Neuronal stem cell (in vitro differentiated cells): ENCODE data around the gene C18orf63. TPM values are rescaled to one million over a fixed set of nuclear protein-coding genes. Genes with fewer than 3 reads are reported as not detected.

ENCODE experiments used
- DNase-seq: peaks from one replicate; pipeline ENCODE4 v3.0.0-alpha.2; 2013; ENCODE audit warnings: low spot score
- H2AFZ ChIP-seq: one replicate; pipeline ENCODE4 v1.6.1; 2013; ENCODE audit warnings: mild to moderate bottlenecking, low read length, inconsistent platforms
- H2AK5ac ChIP-seq: 2 replicates; pipeline ENCODE4 v1.6.1; 2013; ENCODE audit warnings: low read depth, mild to moderate bottlenecking, inconsistent platforms, low read length, moderate library complexity, mixed read lengths
- H2BK120ac ChIP-seq: 2 replicates; pipeline ENCODE4 v1.6.1; 2013; ENCODE audit warnings: low read depth, mild to moderate bottlenecking, inconsistent platforms, low read length, moderate library complexity, mixed read lengths
- H2BK12ac ChIP-seq: one replicate; pipeline ENCODE4 v1.6.1; 2013; ENCODE audit warnings: low read length, inconsistent platforms
- H2BK15ac ChIP-seq: 2 replicates; pipeline ENCODE4 v1.6.1; 2013; ENCODE audit warnings: mild to moderate bottlenecking, low read length, inconsistent platforms, mixed read lengths
- H2BK5ac ChIP-seq: one replicate; pipeline ENCODE4 v1.6.1; 2013; ENCODE audit warnings: inconsistent platforms, mild to moderate bottlenecking, low read length, moderate library complexity
- H3K14ac ChIP-seq: one replicate; pipeline ENCODE4 v1.6.1; 2013; ENCODE audit warnings: low read length, inconsistent platforms
- H3K18ac ChIP-seq: 2 replicates; pipeline ENCODE4 v1.6.1; 2013; ENCODE audit warnings: low read length, inconsistent platforms
- H3K23ac ChIP-seq: 2 replicates; pipeline ENCODE4 v1.6.1; 2013; ENCODE audit warnings: low read depth, mild to moderate bottlenecking, mixed read lengths, low read length, inconsistent platforms; ENCODE audit not compliant: poor library complexity
- H3K27ac ChIP-seq: replicated peaks from 3 replicates; pipeline ENCODE4 v1.5.1; 2013; ENCODE audit warnings: low read length, inconsistent platforms
- H3K27me3 ChIP-seq, 3 experiments: 2 replicates each; pipeline ENCODE4 v1.6.1; 2013; ENCODE audit warnings: low read length in 3 of 3, mild to moderate bottlenecking in 2 of 3, inconsistent platforms in 1 of 3, low read depth in 1 of 3, mixed read lengths in 1 of 3, moderate library complexity in 1 of 3; ENCODE audit not compliant: control insufficient read depth in 3 of 3, insufficient read depth in 3 of 3
- H3K36me3 ChIP-seq, 2 donors: replicated peaks in 1 of 2; 2 replicates each; pipeline ENCODE4 v1.6.1; 2013; ENCODE audit warnings: low read length in 2 of 2; ENCODE audit not compliant: control insufficient read depth in 2 of 2, insufficient read depth in 2 of 2
- H3K4ac ChIP-seq: 2 replicates; pipeline ENCODE4 v1.6.1; 2013; ENCODE audit warnings: inconsistent platforms, mild to moderate bottlenecking, low read length, moderate library complexity
- H3K4me1 ChIP-seq, 2 donors: 1 replicate in 1 of 2; 2 replicates in 1 of 2; pipeline ENCODE4 v1.6.1; 2013; ENCODE audit warnings: low read length in 2 of 2, low read depth in 1 of 2; ENCODE audit not compliant: control insufficient read depth in 2 of 2, insufficient read depth in 1 of 2
- H3K4me2 ChIP-seq: one replicate; pipeline ENCODE4 v1.6.1; 2013; ENCODE audit warnings: mild to moderate bottlenecking, low read length, inconsistent platforms; ENCODE audit not compliant: insufficient read depth, poor library complexity, severe bottlenecking
- H3K4me3 ChIP-seq, 2 donors: 2 replicates each; pipeline ENCODE4 v1.5.1; 2013; ENCODE audit warnings: low read length in 2 of 2, mild to moderate bottlenecking in 2 of 2, inconsistent platforms in 1 of 2, moderate library complexity in 1 of 2
- H3K79me1 ChIP-seq: one replicate; pipeline ENCODE4 v1.6.1; 2013; ENCODE audit warnings: low read depth, mild to moderate bottlenecking, inconsistent platforms, low read length, moderate library complexity
- H3K9ac ChIP-seq: one replicate; pipeline ENCODE4 v1.6.1; 2013; ENCODE audit warnings: mild to moderate bottlenecking, low read depth, low read length, inconsistent platforms; ENCODE audit not compliant: poor library complexity
- H3K9me3 ChIP-seq, 2 donors: replicated peaks in 1 of 2; 2 replicates each; pipeline versions ENCODE3 to v1.6.1; 2013; ENCODE audit warnings: low read length in 2 of 2, mild to moderate bottlenecking in 2 of 2, inconsistent platforms in 1 of 2, low read depth in 1 of 2, mixed read lengths in 1 of 2, moderate library complexity in 1 of 2; ENCODE audit not compliant: control insufficient read depth in 2 of 2, insufficient read depth in 1 of 2
- H4K8ac ChIP-seq: one replicate; pipeline ENCODE4 v1.6.1; 2013; ENCODE audit warnings: low read depth, mild to moderate bottlenecking, inconsistent platforms, low read length, moderate library complexity
- H4K91ac ChIP-seq: one replicate; pipeline ENCODE4 v1.6.1; 2013; ENCODE audit warnings: low read length, low read depth, mild to moderate bottlenecking, inconsistent platforms; ENCODE audit not compliant: poor library complexity
- WGBS, 2 donors: extraction: QIAGEN DNeasy Blood & Tissue Kit; methylation state at CpG; one replicate each; pipeline ENCODE4 v1.1.7; 2013; ENCODE audit warnings: missing lambda C conversion rate in 2 of 2, mixed read lengths in 1 of 2; ENCODE audit not compliant: insufficient read length in 2 of 2, insufficient replicate concordance in 1 of 2; ENCODE audit errors: extremely low coverage in 2 of 2; 5-methylcytosine and 5-hydroxymethylcytosine counted together
- polyA plus RNA-seq, 2 experiments: library from polyadenylated mRNA; stranded (reverse); fragments of 200-250 nt; gene quantifications; one replicate each; pipeline ENCODE4 v1.2.3, GENCODE V29; 2013

Gene C18orf63
- polyA plus RNA-seq (2013, experiment 1 of 2), result not detected
- not detected for polyA plus RNA-seq (2013, experiment 2 of 2)

GRCh38 chr18:74315464-74316256 lies at the start of gene C18orf63:
TSS of gene C18orf63 (plus strand) at chr18:74315839. CDS start at chr18:74317866, 2,027 bp downstream.
- Histone ChIP-seq H3K18ac (peak within 1 kb of the TSS; percentile 82), H2BK5ac (no peak within 1 kb of the TSS), H3K9me3 (peaks cover 6 to 7% of the 10 kb centered on the region in 2 donors), H3K79me1 (no peaks in the 10 kb centered on the region), H3K27me3 (peaks cover 0 to 7% (median 0%) of the 10 kb centered on the region in 3 experiments), H3K9ac (no peak within 1 kb of the TSS), H3K23ac (no peak within 1 kb of the TSS), H2BK15ac (no peak within 1 kb of the TSS), H3K14ac (peak within 1 kb of the TSS; percentile 17), H3K4ac (no peak within 1 kb of the TSS), H2AFZ (no peak within 1 kb of the TSS), H2BK12ac (no peak within 1 kb of the TSS), H3K4me1 (no peaks in the 10 kb centered on the region), H3K36me3 (no peaks in the 10 kb centered on the region), H3K27ac (no peak within 1 kb of the TSS), H3K4me2 (no peak within 1 kb of the TSS), H4K91ac (no peak within 1 kb of the TSS), H3K4me3 (no peak within 1 kb of the TSS), H4K8ac (no peak within 1 kb of the TSS), H2AK5ac (peak within 1 kb of the TSS; percentile 23), H2BK120ac (no peak within 1 kb of the TSS)
- DNase-seq, result no peak
- WGBS, 2 donors, result no CpG with 5 or more reads among the region's 51 CpGs

GRCh38 chr18:74266161-74266560 lies 49.5 kb upstream of the C18orf63 start:
- peaks cover 0 to 3% of the 10 kb centered on the region in 2 donors for H3K9me3 ChIP-seq
- no peaks in the 10 kb centered on the region for H3K79me1 ChIP-seq
- no peak overlapping the region for H2BK120ac ChIP-seq
- no peaks in the 10 kb centered on the region for H3K27me3 ChIP-seq
- peaks cover 0 to 9% of the 10 kb centered on the region in 2 donors for H3K36me3 ChIP-seq
- H2BK5ac ChIP-seq, result no peak overlapping the region
- no peak overlapping the region for H2BK12ac ChIP-seq
- no peak overlapping the region for H3K4me2 ChIP-seq
- WGBS, 2 donors, result no CpG with 5 or more reads among the region's 9 CpGs
- no peak overlapping the region for H3K4ac ChIP-seq
- no peak overlapping the region for H2AFZ ChIP-seq
- no peak overlapping the region for H4K91ac ChIP-seq
- H3K4me1 ChIP-seq, result no peaks in the 10 kb centered on the region
- H3K18ac ChIP-seq, result no peak overlapping the region
- H3K4me3 ChIP-seq, result no peak overlapping the region
- DNase-seq, result no peak
- H2AK5ac ChIP-seq, result no peak overlapping the region
- no peak overlapping the region for H4K8ac ChIP-seq
- no peak overlapping the region for H3K9ac ChIP-seq
- no peak overlapping the region for H3K27ac ChIP-seq
- H3K14ac ChIP-seq, result no peak overlapping the region
- H2BK15ac ChIP-seq, result no peak overlapping the region
- no peak overlapping the region for H3K23ac ChIP-seq

GRCh38 chr18:74268175-74268574 lies 47.5 kb upstream of the C18orf63 start:
- no peak overlapping the region for H3K4me2 ChIP-seq
- no peaks in the 10 kb centered on the region for H3K36me3 ChIP-seq
- H3K18ac ChIP-seq, result no peak overlapping the region
- H2BK5ac ChIP-seq, result no peak overlapping the region
- no peak for DNase-seq
- H2BK120ac ChIP-seq, result no peak overlapping the region
- H3K27me3 ChIP-seq, result no peaks in the 10 kb centered on the region
- no peak overlapping the region for H3K4ac ChIP-seq
- H3K4me1 ChIP-seq, result no peaks in the 10 kb centered on the region
- no peaks in the 10 kb centered on the region for H3K79me1 ChIP-seq
- H3K23ac ChIP-seq, result no peak overlapping the region
- H3K9ac ChIP-seq, result no peak overlapping the region
- H3K9me3 ChIP-seq, result peaks cover 0 to 3% of the 10 kb centered on the region in 2 donors
- H3K4me3 ChIP-seq, result no peak overlapping the region
- H4K8ac ChIP-seq, result no peak overlapping the region
- H2AFZ ChIP-seq, result no peak overlapping the region
- no peak overlapping the region for H4K91ac ChIP-seq
- H2AK5ac ChIP-seq, result peak overlapping the region; percentile 9
- no CpG with 5 or more reads among the region's 7 CpGs for WGBS, 2 donors
- H3K27ac ChIP-seq, result no peak overlapping the region
- H2BK15ac ChIP-seq, result no peak overlapping the region
- no peak overlapping the region for H3K14ac ChIP-seq
- H2BK12ac ChIP-seq, result no peak overlapping the region

- Histone ChIP-seq H3K79me1 (no peaks in the 10 kb centered on the region), H3K4ac (no peak overlapping the region), H3K4me1 (no peaks in the 10 kb centered on the region), H3K4me2 (no peak overlapping the region), H2BK120ac (no peak overlapping the region), H3K9me3 (peaks cover 0 to 3% of the 10 kb centered on the region in 2 donors), H4K8ac (no peak overlapping the region), H2AFZ (no peak overlapping the region), H3K23ac (no peak overlapping the region), H3K9ac (no peak overlapping the region), H3K36me3 (no peaks in the 10 kb centered on the region), H2BK15ac (no peak overlapping the region), H3K18ac (no peak overlapping the region), H3K4me3 (no peak overlapping the region), H3K14ac (no peak overlapping the region), H2AK5ac (no peak overlapping the region), H4K91ac (no peak overlapping the region), H3K27me3 (no peaks in the 10 kb centered on the region), H3K27ac (no peak overlapping the region), H2BK5ac (no peak overlapping the region), H2BK12ac (no peak overlapping the region)
- DNase-seq, result no peak
- no CpG with 5 or more reads among the region's 11 CpGs for WGBS, 2 donors
Measured at GRCh38 chr18:74268933-74269620, 46.6 kb upstream of the C18orf63 start.
